PFSK-1 (cell line): Measurements from ENCODE around the gene MYBBP1A.

ENCODE experiments used
- FOXP2 ChIP-seq: optimal IDR thresholded peaks from 2 replicates; pipeline ENCODE3; 2011; ENCODE audit warnings: borderline replicate concordance, control low read depth, inconsistent platforms; ENCODE audit not compliant: insufficient read depth; ENCODE audit errors: extremely low read length, extremely low read depth
- POLR2AphosphoS5 ChIP-seq: IDR thresholded peaks from 2 replicates; pipeline ENCODE4 v1.6.1; 2012; ENCODE audit warnings: low read depth, mild to moderate bottlenecking, control low read depth, low read length, moderate library complexity
- REST ChIP-seq, 2 experiments: IDR thresholded peaks; 2 replicates each; pipeline versions ENCODE4 v1.6.1 to v1.8.0; 2011 to 2012; ENCODE audit warnings: low read depth in 2 of 2, low read length in 2 of 2, control low read depth in 1 of 2, inconsistent platforms in 1 of 2, mild to moderate bottlenecking in 1 of 2, moderate library complexity in 1 of 2; ENCODE audit not compliant: insufficient read depth in 1 of 2
- SIN3A ChIP-seq: IDR thresholded peaks from 2 replicates; pipeline ENCODE4 v1.6.1; 2012; ENCODE audit warnings: mild to moderate bottlenecking, low read length, moderate library complexity, borderline replicate concordance; ENCODE audit not compliant: insufficient read depth
- TAF1 ChIP-seq: IDR thresholded peaks from 2 replicates; pipeline ENCODE4 v1.6.1; 2012; ENCODE audit warnings: low read length, control low read depth, borderline replicate concordance; ENCODE audit not compliant: insufficient read depth

GRCh38 chr17:4559966-4560365 is 4.8 kb upstream of the MYBBP1A start:
- TF ChIP-seq REST (IDR thresholded peaks at IDR 0.05; ENCODE audit: insufficient read depth in 1 of 2, low read depth in 2 of 2, low read length in 2 of 2) (no peak), POLR2AphosphoS5 (no peak), SIN3A (no peak), TAF1 (no peak), FOXP2 (no peak)
